Measurements from ENCODE around the gene TDP1.

The TDP1 gene

DNA sequence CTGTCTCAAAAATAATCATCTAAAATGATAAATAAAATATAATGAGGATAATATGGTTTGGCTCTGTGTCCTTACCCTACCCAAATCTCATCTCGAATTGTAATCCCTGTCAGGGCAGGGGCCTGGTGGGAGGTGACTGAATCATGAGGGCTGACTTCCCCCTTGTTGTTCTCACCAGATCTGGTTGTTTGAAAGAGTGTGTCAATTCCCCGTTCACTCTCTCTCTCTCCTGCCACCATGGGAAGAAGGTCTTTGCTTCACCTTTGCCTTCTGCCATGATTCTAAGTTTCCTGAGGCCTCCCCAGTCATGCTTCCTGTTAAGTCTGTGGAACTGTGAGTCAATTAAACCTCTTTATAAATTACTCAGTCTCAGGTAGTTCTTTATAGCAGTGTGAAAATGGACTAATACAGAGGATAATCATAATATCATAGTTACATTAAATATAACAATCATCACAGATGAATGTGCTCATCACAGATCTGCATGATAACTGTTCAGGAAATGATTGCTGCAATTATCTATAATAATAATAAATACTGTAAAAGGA is 13.8 kb upstream of the TDP1 start:
- DNase-seq (ENCODE audit: low spot score): no peak

DNA sequence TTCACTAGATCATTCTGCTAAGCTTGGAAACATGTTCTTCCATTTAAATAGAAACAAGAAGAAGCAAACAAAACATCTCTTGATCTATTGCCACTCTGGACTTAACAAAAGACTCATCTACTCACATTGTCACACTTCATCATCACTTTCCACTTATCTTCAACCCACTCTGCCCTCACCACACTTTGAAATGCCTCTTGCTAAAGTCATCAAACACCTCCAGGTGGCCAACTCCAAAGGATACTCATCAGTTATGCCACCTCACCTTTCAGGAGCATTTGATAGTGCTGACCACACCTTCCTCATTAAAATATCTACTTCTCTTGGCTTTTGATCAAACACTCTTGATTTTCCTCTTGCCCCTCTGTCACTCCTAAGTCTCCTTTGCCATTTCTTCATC is 8.4 kb upstream of the TDP1 start:
- peak; percentile 27 for DNase-seq (ENCODE audit: low spot score)

DNA sequence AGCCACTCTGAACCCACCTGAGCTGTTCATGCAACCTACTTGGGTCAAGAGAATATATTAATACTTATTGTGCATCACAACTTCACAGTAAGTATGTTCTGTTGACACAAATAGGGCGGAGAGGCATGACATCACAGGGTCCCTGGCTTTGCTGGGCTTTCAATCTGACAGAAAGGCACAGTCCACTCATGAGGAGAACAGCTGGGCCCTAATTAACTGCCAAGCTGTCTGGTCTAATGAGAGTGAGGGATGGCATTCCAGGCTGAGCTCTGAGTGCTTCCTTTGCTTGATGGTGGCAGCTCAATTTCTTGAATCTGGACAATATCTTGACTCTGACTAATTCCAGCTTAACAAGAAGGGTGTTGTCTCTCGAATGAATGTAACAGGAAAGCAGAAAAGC is 3.2 kb upstream of the TDP1 start:
- DNase-seq (ENCODE audit: low spot score): no peak

DNA sequence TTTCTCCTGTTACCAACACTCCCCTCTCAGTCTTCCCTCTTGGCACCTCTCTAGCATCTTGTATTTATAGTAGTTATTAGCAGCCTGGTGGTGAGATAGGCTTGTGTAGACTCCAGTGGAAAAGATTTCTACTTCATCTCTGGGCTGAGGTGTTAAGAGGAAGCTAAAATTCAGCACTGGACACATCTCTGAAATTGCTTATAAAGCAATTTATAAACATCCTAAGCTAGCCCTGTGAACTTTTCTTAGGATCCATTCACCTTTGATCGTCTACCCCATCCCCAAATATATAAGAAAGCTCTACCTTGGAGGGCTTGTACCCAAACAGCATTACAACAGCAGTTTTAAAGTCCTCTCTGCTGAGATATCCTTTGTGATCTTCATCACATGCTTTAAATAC is 2.1 kb upstream of the TDP1 start:
- no peak for DNase-seq (ENCODE audit: low spot score)

DNA sequence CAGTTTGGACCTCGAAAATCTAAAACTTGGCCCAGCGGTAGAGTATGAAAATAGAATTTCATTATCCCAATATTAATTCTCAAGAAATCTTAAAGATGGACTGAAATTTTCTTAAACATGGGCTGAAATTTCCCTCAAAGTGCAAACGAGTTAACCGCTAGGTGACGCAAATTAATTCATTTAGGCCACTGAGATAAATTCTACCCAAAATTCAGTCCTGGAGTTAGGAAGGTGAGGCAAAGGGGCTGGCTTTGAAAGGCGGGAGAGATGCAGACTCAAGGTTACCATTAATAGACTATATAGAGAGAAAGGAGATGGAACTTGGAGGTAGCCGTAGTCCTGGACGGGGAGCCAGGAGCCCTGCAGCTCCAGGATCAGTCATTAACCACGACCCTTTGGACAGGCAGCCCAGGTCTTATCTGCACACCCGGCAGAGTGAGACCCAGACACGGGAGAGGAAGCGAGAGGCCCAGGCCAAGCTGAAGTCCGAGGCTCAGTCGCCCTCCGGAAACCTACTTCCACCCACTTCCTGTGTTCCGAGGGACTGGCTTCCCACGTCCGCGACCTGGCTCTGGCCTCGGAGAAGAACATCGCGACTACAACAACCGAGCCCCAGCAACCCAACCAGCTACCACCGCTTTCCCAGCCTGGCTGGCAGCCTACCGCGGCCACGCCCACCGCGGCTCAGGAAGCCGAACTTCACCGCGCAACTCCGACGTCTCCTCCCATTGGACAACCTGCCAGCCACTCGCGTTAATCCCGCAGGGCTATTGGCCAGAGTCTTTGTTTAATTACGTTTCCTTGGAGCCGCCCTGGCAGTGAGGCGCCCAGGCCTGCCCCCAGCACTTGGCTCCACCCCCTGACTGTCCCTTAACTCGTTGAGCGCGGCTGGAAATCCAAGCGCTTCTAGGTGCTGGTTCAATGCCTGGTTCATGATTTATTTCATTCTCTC is 1.4 kb upstream of the TDP1 start, which contains the start of gene EFCAB11:
TSS of gene EFCAB11 (minus strand) at position 661 of the 952 bp plus-strand sequence. CDS start at position 591, 70 bp downstream.
- peak; percentile 99 for DNase-seq (ENCODE audit: low spot score)

DNA sequence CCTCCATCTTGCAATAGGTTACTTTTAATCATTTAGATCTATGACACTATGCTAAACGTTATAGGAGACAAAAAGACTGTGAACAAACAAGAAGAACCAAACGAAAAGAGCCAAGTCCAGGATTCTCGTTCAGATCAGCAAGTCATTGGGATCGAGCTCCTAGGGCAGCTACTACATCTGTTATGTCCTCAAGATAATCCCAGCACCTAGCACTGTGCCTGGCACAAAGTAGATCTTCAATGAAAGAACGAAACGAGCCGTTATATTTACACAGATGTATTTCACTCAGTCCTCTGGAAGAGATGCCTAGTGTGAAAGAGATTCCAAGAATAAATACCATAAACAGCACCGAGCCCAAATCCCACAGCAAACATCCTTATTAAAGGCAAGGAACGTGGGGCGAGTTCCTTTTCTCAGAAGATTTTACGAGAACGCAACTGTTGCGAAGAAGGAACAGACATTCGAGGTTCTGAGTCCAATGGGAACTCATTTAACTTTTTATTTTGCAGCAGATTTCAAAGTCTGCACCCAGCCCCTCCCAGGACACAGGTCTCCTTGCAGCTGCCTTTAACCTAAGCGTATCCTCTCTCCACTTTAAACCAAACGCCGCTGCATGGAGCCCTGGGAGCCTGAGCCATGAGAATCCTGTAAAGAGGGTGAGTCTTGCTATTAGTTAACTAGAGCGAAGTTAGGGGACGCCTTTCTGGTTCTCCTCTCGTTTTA is 544 bp upstream of the TDP1 start:
- DNase-seq (ENCODE audit: low spot score): no peak

DNA sequence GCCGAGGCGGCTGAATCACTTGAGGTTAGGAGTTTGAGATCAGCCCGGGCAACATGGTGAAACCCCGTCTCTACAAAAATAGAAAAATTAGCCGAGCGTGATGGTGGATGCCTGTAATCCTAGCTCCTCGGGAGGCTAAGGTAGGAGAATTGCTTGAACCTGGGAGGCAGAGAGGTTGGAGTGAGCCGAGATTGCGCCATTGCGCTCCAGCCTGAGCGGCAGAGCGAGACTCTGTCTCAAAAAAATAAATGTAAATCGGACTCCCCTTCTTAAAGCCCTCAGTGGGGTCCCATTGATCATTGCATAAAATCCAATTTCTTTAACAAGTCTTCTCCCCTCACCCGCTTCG is 908 bp downstream of the TDP1 start:
- DNase-seq (ENCODE audit: low spot score): no peak

DNA sequence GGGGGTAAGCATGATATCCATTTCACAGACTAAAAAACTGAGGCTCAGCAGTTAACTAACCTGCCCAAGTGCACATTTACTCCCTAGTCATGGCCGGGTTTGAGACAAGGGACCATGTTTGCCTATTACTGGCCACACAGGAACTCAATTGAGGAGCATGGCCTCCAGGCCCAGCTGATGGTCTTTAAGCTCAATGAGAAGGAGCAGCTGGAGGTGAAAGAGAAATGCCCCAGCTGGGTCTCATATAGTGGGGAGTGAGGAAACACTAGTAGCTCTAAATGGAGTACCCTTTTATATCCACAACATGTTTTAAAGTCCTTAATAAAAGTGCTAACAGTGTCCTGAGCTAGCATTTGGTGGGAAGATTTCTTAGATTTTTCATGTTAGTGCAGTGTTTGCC is 1.6 kb downstream of the TDP1 start:
- no peak for DNase-seq (ENCODE audit: low spot score)

DNA sequence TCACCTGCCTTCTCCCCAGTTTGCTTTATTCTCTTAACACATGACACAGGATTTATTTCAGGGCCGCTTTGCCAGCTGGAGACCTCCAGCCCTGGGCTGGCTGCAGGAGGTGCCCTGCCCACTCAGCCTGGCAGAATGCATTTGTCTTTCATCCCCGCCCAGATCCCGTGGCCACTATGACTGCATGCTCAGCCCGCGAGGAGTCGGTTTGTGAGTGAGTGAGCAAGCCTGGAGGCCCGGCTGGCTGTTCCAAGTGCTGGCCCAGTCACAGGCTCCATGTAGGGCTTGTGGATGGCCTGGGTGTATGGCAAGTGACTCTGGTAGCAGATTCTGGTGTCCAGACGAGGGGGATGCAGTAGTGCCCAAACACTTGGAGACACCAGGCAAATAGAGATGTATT is 2.1 kb downstream of the TDP1 start:
- DNase-seq (ENCODE audit: low spot score): peak; percentile 10

DNA sequence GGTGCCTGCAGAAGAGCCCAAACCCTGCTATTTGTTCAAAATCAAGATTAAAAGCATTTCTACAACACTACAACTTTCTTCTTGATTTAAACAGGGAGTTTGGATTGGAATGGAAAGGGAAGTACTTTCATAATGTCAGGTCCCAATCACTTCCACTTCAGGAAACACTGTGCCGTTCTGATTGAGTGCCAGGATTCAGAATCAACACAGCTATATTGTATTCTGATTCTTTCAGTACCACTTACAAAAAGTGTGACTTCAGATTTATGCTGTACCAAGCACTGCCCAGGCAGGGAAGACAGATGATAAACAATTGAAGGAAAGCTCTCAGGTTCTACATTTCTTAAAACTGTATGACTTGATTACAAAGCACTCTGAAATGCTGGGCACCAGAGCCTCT is 3.2 kb downstream of the TDP1 start:
- DNase-seq (ENCODE audit: low spot score): no peak

DNA sequence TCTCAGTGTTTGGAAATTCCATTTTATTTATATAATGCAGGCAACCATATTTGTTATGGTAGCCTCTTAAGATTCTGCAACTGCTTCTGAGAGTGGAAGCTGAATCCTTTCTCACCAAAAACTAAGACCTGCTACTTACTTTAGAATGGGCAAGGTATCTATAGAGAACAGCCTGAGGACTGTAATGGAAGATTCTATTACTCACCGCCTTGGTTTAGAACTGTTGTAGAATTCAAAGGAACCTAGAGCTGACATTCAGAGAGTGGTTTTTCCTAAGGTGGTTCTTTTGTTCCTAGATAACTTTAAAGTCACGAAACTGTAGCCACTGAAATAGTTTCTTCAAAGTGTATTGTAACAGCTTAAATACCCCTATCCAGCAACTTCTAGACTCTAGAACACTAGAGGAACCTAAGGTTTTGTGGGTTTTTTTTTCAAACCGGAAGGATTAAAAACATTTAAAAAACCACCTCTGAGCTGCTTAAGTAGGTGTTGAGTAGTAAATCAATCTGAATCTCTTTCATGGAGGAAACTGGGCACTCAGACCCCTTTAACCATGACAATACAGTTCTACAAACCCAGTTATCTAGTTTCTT is 4.2 kb downstream of the TDP1 start:
- no peak for DNase-seq (ENCODE audit: low spot score)

DNA sequence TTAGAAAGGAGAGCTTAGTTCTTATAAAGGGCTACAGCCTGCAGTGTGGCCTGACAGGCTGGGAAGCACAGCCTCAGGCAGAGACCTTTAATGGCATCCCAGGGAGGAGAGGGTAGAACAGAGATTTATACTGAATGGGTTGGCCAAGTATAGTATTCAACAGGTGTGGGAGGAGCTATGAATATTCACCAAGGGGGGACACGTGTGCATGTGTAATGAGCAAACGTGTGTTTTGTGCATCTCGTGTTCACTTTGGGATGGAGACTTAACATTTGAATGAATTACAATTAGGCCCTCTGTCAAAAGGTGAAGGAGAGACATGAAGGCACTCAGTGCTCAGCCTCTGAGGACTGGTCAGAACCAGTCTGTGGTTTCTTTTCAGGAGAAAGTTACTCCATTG is 5.2 kb downstream of the TDP1 start:
- no peak for DNase-seq (ENCODE audit: low spot score)

DNA sequence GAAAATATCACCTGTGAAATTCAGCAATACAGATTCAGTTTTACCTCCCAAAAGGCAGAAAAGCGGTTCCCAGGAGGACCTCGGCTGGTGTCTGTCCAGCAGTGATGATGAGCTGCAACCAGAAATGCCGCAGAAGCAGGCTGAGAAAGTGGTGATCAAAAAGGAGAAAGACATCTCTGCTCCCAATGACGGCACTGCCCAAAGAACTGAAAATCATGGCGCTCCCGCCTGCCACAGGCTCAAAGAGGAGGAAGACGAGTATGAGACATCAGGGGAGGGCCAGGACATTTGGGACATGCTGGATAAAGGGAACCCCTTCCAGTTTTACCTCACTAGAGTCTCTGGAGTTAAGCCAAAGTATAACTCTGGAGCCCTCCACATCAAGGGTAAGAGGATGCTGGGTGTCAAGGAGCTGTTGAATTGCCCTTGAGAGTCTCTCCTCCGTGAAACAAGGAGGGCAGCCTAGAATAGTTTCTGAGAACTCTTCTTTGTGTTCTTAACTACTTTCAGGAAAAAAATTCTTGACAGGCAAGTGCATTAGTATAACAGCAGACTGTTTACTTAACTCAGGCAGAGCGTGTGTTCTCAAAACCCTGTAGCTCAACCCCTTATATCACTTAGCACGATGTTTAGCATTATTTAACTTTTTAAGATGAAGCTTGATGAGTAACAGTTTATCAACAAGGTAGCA is 7.7 kb downstream of the TDP1 start:
- DNase-seq (ENCODE audit: low spot score): no peak

DNA sequence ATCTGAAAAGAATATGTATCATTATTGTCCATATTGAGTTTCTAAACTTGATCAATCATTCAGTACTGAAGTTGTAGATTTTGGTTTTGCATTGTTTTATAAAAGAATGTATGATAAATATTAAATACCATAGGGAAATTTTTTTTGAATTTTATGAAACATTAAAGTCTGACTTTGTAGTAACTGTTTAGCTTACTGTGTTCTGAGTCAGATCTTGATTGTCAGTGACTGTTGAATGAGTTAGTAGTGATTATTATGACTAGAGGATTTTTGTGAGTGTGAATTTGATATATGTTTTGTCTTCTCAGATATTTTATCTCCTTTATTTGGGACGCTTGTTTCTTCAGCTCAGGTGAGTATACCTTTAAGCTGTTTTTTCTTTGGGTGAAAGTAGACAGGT is 10.1 kb downstream of the TDP1 start:
- DNase-seq (ENCODE audit: low spot score): no peak

DNA sequence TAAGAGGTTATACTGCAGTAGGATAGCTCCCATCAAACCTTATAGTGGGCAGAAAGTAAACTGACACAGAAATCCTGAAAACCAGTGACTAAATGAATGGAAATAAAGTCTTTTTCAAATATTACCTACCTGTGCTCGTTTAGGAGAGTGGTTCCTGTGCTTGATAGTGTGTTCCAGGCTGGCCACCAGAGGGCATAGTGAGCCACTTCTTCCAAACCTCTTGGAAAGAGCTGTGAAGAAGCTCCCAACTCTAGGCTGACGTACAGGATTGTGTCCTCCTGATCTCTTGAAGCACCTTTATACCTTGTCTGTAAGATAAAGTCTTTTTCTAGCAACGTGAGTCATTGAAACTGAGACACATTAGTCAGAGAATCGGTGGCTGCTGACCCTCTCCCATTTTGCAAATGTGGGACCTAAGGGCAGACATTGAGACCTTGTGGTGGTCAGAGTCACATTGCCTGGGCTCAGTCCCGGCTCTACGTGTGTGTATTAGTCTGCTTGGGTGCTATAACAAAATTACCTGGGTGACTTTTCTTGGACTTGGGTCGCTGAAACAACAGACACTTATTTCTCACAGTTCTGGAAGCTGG is 17.6 kb downstream of the TDP1 start:
- peak; percentile 65 for DNase-seq (ENCODE audit: low spot score)

DNA sequence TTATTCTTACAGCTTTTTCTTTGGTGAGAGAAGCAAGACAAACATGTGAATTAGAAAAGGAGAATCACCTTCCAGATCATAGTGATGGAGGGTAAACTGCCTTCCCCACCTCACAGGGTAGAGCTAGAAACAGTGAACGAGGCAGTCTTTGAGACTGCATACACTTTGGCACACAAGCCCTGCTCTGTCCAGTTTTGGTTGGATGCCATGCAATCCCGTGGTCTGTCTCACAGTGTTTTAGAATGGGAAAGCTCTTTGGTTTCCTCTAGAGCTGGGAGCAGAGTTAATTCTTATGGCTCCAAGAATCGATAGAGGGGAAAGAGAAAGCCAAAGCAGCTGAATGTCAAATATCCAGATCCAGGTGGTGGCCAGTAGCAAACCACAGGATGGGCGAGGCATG is 21.9 kb downstream of the TDP1 start:
- DNase-seq (ENCODE audit: low spot score): no peak

DNA sequence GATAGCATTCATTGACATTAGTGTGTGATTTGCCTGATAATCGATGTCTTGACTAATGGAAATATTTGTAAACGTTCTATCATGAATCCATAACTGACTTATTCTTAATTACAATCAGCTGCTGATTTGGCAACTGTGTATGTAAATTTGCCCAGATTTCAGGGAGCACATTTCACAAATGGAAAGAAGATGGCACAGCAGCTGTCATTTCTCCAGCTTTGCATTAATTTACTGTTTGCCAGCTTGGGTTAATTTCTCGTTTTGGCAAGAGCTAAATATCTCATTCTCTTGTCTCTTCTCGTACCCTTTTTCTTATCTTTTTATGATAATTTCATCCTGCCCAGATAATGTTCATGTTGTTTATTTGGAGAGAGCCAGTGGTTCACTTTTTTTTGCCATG is 22.9 kb downstream of the TDP1 start:
- DNase-seq (ENCODE audit: low spot score): no peak

DNA sequence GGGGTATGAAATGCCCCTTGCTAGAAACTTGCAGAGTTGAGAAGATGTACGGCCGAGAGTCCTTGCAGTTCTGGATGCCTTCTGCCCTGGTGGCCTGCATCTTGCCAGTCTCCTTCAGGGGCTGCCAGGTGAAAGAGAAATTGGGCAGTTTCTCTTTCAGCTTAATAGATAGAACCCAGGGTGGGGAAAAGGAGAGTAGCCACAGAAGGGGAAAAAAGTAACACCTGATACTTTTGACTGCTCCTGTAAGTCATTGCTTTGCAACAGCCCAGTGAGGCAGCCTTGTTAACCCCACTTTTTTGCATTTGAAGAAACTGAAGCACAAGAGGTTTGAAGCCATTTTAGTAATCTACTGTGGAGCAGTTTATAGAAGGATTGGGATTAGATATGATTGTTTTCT is 27.6 kb downstream of the TDP1 start:
- no peak for DNase-seq (ENCODE audit: low spot score)

DNA sequence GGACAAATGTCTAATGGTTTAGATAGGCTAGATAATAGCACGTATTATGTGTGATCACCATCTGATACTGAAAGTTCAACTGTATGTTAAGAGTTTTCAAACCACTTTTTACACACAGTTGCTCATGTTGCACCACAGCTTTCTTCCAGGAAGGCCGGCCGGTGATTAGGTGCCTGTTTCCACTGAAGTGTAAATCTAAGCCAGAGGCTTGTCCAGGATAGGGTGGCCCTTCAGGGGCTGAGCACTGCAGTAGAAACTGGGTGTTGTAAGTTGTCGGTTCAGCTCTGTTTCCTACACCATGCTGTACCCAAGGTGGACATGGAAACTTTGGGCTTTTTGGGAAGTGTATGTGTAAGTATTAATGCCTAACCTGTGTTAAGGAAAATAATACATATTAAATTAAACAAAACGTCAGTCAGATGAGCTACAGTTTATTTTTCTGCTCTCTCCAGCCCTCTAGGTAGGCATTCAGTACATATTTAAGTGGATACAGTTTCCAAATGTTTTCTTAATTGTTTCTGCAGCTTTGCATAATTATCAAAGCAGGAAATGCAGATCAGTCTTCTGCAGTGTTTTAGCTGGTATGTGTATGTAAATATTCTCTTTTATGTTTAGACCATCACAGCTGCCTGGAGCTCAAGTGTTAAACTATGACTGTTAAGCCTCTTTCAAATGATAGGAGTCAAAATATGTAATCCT is 30.9 kb downstream of the TDP1 start:
- DNase-seq (ENCODE audit: low spot score): no peak

DNA sequence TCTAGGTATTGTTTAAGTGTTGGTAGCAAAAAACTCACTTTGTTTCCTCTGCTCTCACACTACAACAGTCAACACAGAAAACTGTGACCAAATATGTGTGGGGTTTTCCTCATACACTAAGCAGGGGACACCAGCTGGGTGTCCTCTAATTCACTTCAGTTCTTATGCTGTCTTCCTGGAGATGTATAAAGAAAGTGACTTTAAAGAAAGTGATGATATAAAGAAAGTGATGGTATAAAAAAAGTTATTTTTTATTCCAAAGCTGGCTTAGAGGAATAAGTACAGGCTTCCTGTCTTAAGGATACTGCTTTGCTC is 31.4 kb downstream of the TDP1 start:
- no peak for DNase-seq (ENCODE audit: low spot score)

DNA sequence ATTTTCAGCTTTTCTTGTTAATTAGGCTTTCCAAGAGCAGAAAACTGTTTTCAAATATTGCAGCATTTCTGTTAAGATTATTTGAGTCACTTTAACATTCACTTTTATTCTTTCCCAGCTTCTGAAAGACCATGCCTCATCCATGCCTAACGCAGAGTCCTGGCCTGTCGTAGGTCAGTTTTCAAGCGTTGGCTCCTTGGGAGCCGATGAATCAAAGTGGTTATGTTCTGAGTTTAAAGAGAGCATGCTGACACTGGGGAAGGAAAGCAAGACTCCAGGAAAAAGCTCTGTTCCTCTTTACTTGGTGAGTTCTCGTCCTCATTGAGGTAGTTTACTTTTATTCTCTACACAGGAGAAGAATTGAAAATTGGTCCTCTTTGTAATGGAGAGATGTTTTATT is 33.1 kb downstream of the TDP1 start:
- DNase-seq (ENCODE audit: low spot score): no peak
